Stimulated activated CD4-positive, alpha-beta T cell treated with anti-CD3 and anti-CD28 coated beads, Interleukin-2, amount 100 ng/mL, for 24 hours (primary cell): ENCODE results near the gene SLC22A5.
"Not testable (repeated sequence)": the region's sequence is repeated elsewhere in the genome, so short reads cannot be mapped to it uniquely, and the experiment has no call there.

ENCODE experiments used
- DNase-seq, 2 donors: peaks; one replicate each; pipeline ENCODE4 v3.0.0-alpha.2; 2020

SLC22A5 gene

GRCh38 chr5:132429463-132430440, 60.2 kb downstream of the SLC22A5 start:
- no peak for DNase-seq

GRCh38 chr5:132430746-132431145, 61.2 kb downstream of the SLC22A5 start:
- no peak for DNase-seq

GRCh38 chr5:132431632-132432031, 62.1 kb downstream of the SLC22A5 start:
- no peak for DNase-seq

GRCh38 chr5:132433141-132433540, 63.6 kb downstream of the SLC22A5 start:
- no peak for DNase-seq

GRCh38 chr5:132434416-132435286, 65.1 kb downstream of the SLC22A5 start:
- DNase-seq, result no peak

GRCh38 chr5:132435447-132435846, 65.9 kb downstream of the SLC22A5 start:
- DNase-seq, result no peak

- no peak for DNase-seq
Measured at GRCh38 chr5:132435886-132436285, 66.4 kb downstream of the SLC22A5 start.

GRCh38 chr5:132436936-132437335, 67.4 kb downstream of the SLC22A5 start:
- DNase-seq, result no peak

- DNase-seq, result peak; percentile 60 to 66
Measured at GRCh38 chr5:132437604-132438266, 68.2 kb downstream of the SLC22A5 start.

- not testable (repeated sequence) for DNase-seq
Measured at GRCh38 chr5:132438267-132438645, 68.7 kb downstream of the SLC22A5 start.

GRCh38 chr5:132438917-132439316, 69.4 kb downstream of the SLC22A5 start:
- no peak for DNase-seq

- DNase-seq, result no peak
Measured at GRCh38 chr5:132439521-132440089, 70.1 kb downstream of the SLC22A5 start.

GRCh38 chr5:132444061-132444460, 74.6 kb downstream of the SLC22A5 start:
- DNase-seq, result no peak
